ENCODE data around the gene CTSE.
"Not testable (repeated sequence)": the region's sequence is repeated elsewhere in the genome, so short reads cannot be mapped to it uniquely, and the experiment has no call there.

Gene CTSE

GRCh38 chr1:206023695-206024094 is at the start of gene CTSE:
CTSE (minus strand) TSS chr1:206023895; CDS start chr1:206023791, 104 bp downstream.
- no peak for DNase-seq (ENCODE audit: low spot score)
- no peak for TF ChIP-seq CTCF (IDR thresholded peaks at IDR 0.05; ENCODE audit: extremely low read depth, insufficient read depth, missing control alignments)
- in situ Hi-C loops (cut with MboI; ENCODE audit: low pct_unique_long_range_greater_than_20kb, low sequenced_read_pairs, unreplicated experiment) = no loop called here

- no peak for TF ChIP-seq CTCF (IDR thresholded peaks at IDR 0.05; ENCODE audit: extremely low read depth, insufficient read depth, missing control alignments)
- in situ Hi-C loops (cut with MboI; ENCODE audit: low pct_unique_long_range_greater_than_20kb, low sequenced_read_pairs, unreplicated experiment) = no loop called here
- no peak for DNase-seq (ENCODE audit: low spot score)
These were observed 47.1 kb upstream of the CTSE start for GRCh38 chr1:206070627-206071304.

GRCh38 chr1:206068314-206068713 is 44.6 kb upstream of the CTSE start:
- in situ Hi-C loops (cut with MboI; ENCODE audit: low pct_unique_long_range_greater_than_20kb, low sequenced_read_pairs, unreplicated experiment) = no loop called here
- no peak for TF ChIP-seq CTCF (IDR thresholded peaks at IDR 0.05; ENCODE audit: extremely low read depth, insufficient read depth, missing control alignments)
- DNase-seq (ENCODE audit: low spot score) = no peak

GRCh38 chr1:206067486-206068227 is 44.0 kb upstream of the CTSE start:
- in situ Hi-C loops (cut with MboI; ENCODE audit: low pct_unique_long_range_greater_than_20kb, low sequenced_read_pairs, unreplicated experiment) = no loop called here
- TF ChIP-seq CTCF (IDR thresholded peaks at IDR 0.05; ENCODE audit: extremely low read depth, insufficient read depth, missing control alignments) = no peak
- peak; percentile 26 for DNase-seq (ENCODE audit: low spot score)

- DNase-seq (ENCODE audit: low spot score) = peak; percentile 34
- in situ Hi-C loops (cut with MboI; ENCODE audit: low pct_unique_long_range_greater_than_20kb, low sequenced_read_pairs, unreplicated experiment) = no loop called here
- TF ChIP-seq CTCF (IDR thresholded peaks at IDR 0.05; ENCODE audit: extremely low read depth, insufficient read depth, missing control alignments) = no peak
These were observed 42.9 kb upstream of the CTSE start for GRCh38 chr1:206066479-206067171.

- DNase-seq (ENCODE audit: low spot score) = no peak
- TF ChIP-seq CTCF (IDR thresholded peaks at IDR 0.05; ENCODE audit: extremely low read depth, insufficient read depth, missing control alignments) = no peak
- in situ Hi-C loops (cut with MboI; ENCODE audit: low pct_unique_long_range_greater_than_20kb, low sequenced_read_pairs, unreplicated experiment) = no loop called here
These were observed 42.0 kb upstream of the CTSE start for GRCh38 chr1:206065547-206066145.

- in situ Hi-C loops (cut with MboI; ENCODE audit: low pct_unique_long_range_greater_than_20kb, low sequenced_read_pairs, unreplicated experiment); DNase-seq (ENCODE audit: low spot score): not testable (repeated sequence)
These were observed 40.8 kb upstream of the CTSE start for GRCh38 chr1:206064501-206064900.

GRCh38 chr1:206064001-206064400 is 40.3 kb upstream of the CTSE start:
- in situ Hi-C loops (cut with MboI; ENCODE audit: low pct_unique_long_range_greater_than_20kb, low sequenced_read_pairs, unreplicated experiment); DNase-seq (ENCODE audit: low spot score): not testable (repeated sequence)
